Psoas muscle (tissue), 8 donors: ENCODE results near the gene TTYH1. TPM values are rescaled to one million over a fixed set of nuclear protein-coding genes. Genes with fewer than 3 reads are reported as not detected.
A peak's percentile ranks its signal among the peaks of the same experiment; 100 is the strongest.

Experiments
- ATAC-seq, 4 donors: fragments of 200-7000 bp; cut with Tn5 transposase; one replicate each; pipeline ENCODE4 v1.9.1; 2020; ENCODE audit warnings: moderate library complexity in 3 of 4, mild to moderate bottlenecking in 2 of 4
- DNase-seq, 2 donors: peaks; one replicate each; pipeline ENCODE4 v3.0.0-alpha.2; 2020
- H3K27ac ChIP-seq: fragments of 200-600 bp; one replicate; pipeline ENCODE4 v1.8.0; 2022
- H3K27me3 ChIP-seq, 3 donors: fragments of 200-600 bp in 1 of 3; one replicate each; pipeline versions ENCODE4 v1.6.1 to v1.8.0; 2013 to 2022; ENCODE audit warnings: low read length in 2 of 3, mild to moderate bottlenecking in 2 of 3, moderate library complexity in 1 of 3; ENCODE audit not compliant: insufficient read depth in 3 of 3
- H3K36me3 ChIP-seq, 2 donors: fragments of 200-600 bp in 1 of 2; one replicate each; pipeline versions ENCODE4 v1.6.1 to v1.8.0; 2013 to 2022; ENCODE audit warnings: low read depth in 1 of 2, mild to moderate bottlenecking in 1 of 2, moderate library complexity in 1 of 2; ENCODE audit not compliant: insufficient read depth in 1 of 2
- H3K4me1 ChIP-seq: fragments of 200-600 bp; one replicate; pipeline ENCODE4 v1.8.0; 2022
- H3K4me3 ChIP-seq: fragments of 200-600 bp; one replicate; pipeline ENCODE4 v1.8.0; 2022; ENCODE audit warnings: mild to moderate bottlenecking
- H3K9me3 ChIP-seq: fragments of 200-600 bp; one replicate; pipeline ENCODE4 v1.8.0; 2022
- WGBS, 3 donors: extraction: QIAGEN DNeasy Blood & Tissue Kit; methylation state at CpG; one replicate each; pipeline versions ENCODE4 v1.1.6 to v1.1.7; 2013; 5-methylcytosine and 5-hydroxymethylcytosine counted together
- intact Hi-C, 2 donors: fragments of 100-400 bp; cut with DNase I; formaldehyde crosslinking; loops; one replicate each; pipeline versions ENCODE4 v1.11.0 to v1.14.2; 2022
- polyA plus RNA-seq, 3 donors: library from polyadenylated mRNA; stranded (reverse); fragments of 200-250 nt; gene quantifications; one replicate each; pipeline ENCODE4 v1.2.3, GENCODE V29; 2013
- total RNA-seq, 4 donors: library from RNA; stranded (reverse); fragmentation: NEBNext Ultra II Directional in 2 of 4; extraction: Animal tissue kit (Norgen Biotek cat#: 25700) in 2 of 4; gene quantifications; one replicate each; pipeline versions ENCODE4 v1.2.1 to v1.2.4, GENCODE V29; 2021 to 2023
- TF ChIP-seq, protein P1 (sequence below): fragments of 200-600 bp; IDR thresholded peaks from one replicate; pipeline ENCODE4 v1.8.0; 2022; ENCODE audit warnings: antibody characterized with exemption
- donor health status: healthy with polysubstance abuse.
- donor health status: DM: no; HTN: no; CAD: no; lungs with moderate emphysema.
- donor health status: Bipolar disorder and iron deficiency.
- donor health status: healthy.
- donor health status: DM: yes; HTN: yes; CAD: no.
- donor health status: DM: no; HTN: no; CAD: no.
- donor health status: DM: no; HTN: no; CAD: no.
- donor health status: DM: yes; HTN: yes; CAD: no.

Gene TTYH1
- total and polyA plus RNA-seq, 7 donors = 0.34 to 1.9 (median 0.52) TPM; not detected in 1

DNA sequence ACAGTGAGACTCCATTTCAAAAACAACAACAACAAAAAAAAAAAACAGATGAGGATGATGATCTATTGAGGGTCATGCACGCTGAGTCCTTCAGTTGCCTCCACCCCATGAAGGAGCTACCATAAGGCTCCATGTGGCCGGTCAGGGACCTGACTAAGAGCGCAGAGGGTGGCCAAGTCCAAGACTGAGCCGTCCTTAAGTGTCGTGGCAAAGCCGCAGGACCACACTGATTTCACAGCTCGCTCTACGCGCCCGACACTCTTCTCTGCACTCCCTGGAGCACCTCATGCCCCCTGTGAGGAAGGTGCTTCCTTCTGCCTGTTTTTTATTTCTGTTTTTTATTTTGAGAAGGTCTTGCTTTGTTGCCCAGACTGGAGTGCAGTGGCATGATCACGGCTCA, 12.3 kb downstream of the TTYH1 start:
- H3K36me3 ChIP-seq = no peaks in the 10 kb centered on the region
- no peaks in the 10 kb centered on the region for H3K4me1 ChIP-seq
- TF ChIP-seq, protein P1, sequence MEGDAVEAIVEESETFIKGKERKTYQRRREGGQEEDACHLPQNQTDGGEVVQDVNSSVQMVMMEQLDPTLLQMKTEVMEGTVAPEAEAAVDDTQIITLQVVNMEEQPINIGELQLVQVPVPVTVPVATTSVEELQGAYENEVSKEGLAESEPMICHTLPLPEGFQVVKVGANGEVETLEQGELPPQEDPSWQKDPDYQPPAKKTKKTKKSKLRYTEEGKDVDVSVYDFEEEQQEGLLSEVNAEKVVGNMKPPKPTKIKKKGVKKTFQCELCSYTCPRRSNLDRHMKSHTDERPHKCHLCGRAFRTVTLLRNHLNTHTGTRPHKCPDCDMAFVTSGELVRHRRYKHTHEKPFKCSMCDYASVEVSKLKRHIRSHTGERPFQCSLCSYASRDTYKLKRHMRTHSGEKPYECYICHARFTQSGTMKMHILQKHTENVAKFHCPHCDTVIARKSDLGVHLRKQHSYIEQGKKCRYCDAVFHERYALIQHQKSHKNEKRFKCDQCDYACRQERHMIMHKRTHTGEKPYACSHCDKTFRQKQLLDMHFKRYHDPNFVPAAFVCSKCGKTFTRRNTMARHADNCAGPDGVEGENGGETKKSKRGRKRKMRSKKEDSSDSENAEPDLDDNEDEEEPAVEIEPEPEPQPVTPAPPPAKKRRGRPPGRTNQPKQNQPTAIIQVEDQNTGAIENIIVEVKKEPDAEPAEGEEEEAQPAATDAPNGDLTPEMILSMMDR = no peak
- no peaks in the 10 kb centered on the region for H3K9me3 ChIP-seq
- H3K4me3 ChIP-seq = no peak overlapping the region
- DNase-seq (no peak), ATAC-seq (no peak)
- intact Hi-C loops = no loop called here
- H3K27ac ChIP-seq = no peak overlapping the region
- 78 to 83% (median 82%) methylated on average over 11 of the region's 11 CpGs for WGBS, 3 donors
- peaks cover 0 to 46% (median 22%) of the 10 kb centered on the region in 3 donors for H3K27me3 ChIP-seq

DNA sequence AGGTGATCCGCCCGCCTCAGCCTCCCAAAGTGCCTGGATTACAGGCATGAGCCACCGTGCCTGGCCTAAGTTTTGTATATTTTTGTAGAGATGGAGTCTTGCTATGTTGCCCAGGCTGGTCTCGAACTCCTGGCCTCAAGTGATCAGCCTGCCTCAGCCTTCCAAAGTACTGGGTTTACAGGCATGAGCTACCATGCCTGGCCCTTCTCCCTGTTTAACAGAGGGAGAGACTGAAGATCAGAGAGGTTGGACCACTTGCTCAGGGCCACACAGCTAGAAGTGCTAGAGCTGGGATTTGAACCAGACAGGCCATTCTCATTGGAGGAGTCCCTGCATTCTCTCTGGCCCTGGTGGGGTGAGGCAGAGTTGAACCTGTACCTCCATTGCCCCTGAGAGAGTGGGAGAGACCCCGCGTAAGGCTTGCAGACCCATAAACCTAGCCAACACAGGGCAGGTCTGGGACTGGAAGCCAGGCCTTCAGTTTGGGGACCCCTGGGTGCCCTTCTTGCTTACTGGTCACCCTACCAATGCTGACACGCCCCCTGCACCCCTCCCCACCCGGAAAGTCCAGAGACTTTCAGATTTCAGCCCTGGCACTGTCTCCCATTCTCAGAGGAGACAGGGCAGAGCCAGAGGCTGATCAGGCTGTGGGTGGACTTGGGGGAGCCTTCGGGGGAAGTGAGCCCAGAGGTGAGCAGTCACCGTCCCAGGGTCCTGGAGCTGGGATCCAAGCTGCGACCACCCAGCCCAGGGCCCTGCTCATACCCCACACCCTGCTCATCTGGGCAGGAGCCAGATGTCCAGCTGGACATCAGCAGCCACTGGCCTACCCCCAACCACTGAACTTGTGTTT, 13.3 kb downstream of the TTYH1 start:
- no peak overlapping the region for H3K4me3 ChIP-seq
- intact Hi-C loops = no loop called here
- DNase-seq (no peak), ATAC-seq (no peak)
- 67 to 79% (median 72%) methylated on average over 10 to 11 of the region's 11 CpGs for WGBS, 3 donors
- H3K36me3 ChIP-seq = no peaks in the 10 kb centered on the region
- no peak overlapping the region for H3K27ac ChIP-seq
- H3K9me3 ChIP-seq = no peaks in the 10 kb centered on the region
- no peaks in the 10 kb centered on the region for H3K4me1 ChIP-seq
- peaks cover 0 to 42% (median 22%) of the 10 kb centered on the region in 3 donors for H3K27me3 ChIP-seq
- TF ChIP-seq, protein P1 = no peak

DNA sequence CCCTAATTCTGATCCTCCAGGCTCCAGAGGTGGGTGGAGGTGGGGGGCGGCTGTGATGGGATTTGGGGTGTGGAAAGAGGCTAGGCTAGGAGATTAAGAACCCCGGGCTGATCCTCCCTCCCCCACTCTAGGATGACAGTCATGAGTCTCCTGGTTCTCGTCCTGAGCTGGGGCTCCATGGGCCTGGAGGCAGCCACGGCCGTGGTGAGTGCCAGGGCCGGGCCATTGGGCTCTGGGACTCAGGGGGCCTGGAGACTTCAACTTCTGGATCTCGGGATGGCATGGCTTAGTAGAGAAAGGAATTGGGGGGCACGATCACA, 13.9 kb downstream of the TTYH1 start:
- WGBS, 3 donors = 30 to 44% (median 37%) methylated on average over 8 of the region's 8 CpGs
- no peaks in the 10 kb centered on the region for H3K9me3 ChIP-seq
- peaks cover 0 to 41% (median 22%) of the 10 kb centered on the region in 3 donors for H3K27me3 ChIP-seq
- DNase-seq = no peak
- H3K4me3 ChIP-seq = no peak overlapping the region
- H3K4me1 ChIP-seq = no peaks in the 10 kb centered on the region
- no peak for ATAC-seq
- H3K27ac ChIP-seq = no peak overlapping the region
- TF ChIP-seq, protein P1 = no peak
- H3K36me3 ChIP-seq = no peaks in the 10 kb centered on the region
- intact Hi-C loops = no loop called here

DNA sequence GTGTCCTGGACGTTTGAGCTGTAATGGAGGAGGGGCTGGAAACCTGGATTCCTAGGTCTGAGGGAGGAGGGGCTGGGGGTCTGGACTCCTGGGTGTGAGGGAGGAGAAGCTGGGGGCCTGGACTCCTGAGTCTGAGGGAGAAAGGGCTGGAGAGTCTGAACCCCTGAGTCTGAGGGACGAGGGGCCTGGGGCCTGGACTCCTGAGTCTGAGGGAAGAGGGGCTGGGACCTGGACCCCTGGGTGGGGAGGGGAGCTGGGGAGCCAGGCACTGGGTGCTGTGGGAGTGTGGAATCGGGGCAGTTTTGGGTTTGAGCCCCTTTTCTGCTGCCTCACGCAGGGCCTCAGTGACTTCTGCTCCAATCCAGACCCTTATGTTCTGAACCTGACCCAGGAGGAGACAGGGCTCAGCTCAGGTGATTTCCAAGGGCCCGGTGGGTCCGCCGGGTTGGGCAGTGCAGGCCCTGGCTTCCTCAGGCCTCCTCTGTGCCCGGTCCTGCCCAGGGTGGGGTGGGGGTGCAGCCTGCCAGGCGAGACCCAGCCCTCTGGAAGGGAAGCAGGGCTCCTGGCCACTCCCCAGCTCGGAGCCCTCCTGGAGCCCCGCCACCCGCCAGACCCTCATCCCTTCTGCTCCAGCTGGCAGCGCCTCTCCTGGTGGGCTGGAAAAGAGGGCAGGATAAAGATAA, 14.4 kb downstream of the TTYH1 start:
- peak in 1 of 4 donors; percentile 14 for ATAC-seq
- no peak for DNase-seq
- Histone ChIP-seq H3K27ac (no peak overlapping the region), H3K9me3 (no peaks in the 10 kb centered on the region), H3K36me3 (no peaks in the 10 kb centered on the region), H3K27me3 (peaks cover 0 to 37% (median 22%) of the 10 kb centered on the region in 3 donors), H3K4me1 (no peaks in the 10 kb centered on the region), H3K4me3 (no peak overlapping the region)
- WGBS, 3 donors = 37 to 40% (median 39%) methylated on average over 12 to 13 of the region's 13 CpGs
- TF ChIP-seq, protein P1 = no peak
- intact Hi-C loops = no loop called here
